HEK293 (cell line): ENCODE results near the gene BTBD19.

Experiments
- CTCF ChIA-PET: fragments of 350-600 bp; formaldehyde crosslinking; extraction: SDS; loops from one replicate; lab custom pipeline; 2021; ENCODE audit warnings: antibody characterized with exemption; lab: Yijun Ruan, JAX
- POLR2A ChIA-PET: fragments of 300-600 bp; formaldehyde crosslinking; extraction: SDS; loops from one replicate; lab custom pipeline; 2020; ENCODE audit warnings: antibody characterized with exemption, inconsistent platforms; lab: Yijun Ruan, JAX
- H3K27ac ChIP-seq: fragments of 200-500 bp; sonication (Bioruptor generic); 2 replicates; pipeline ENCODE4 v1.5.1; 2014; ENCODE audit warnings: low read depth, low read length, control low read depth, inconsistent platforms; ENCODE audit errors: extremely low read depth
- H3K36me3 ChIP-seq, 2 experiments: fragments of 200-500 bp in 1 of 2; sonication (Bioruptor generic) in 1 of 2; 1 replicate in 1 of 2; 2 replicates in 1 of 2; pipeline ENCODE4 v1.5.1; 2014 to 2017; ENCODE audit warnings: inconsistent platforms in 2 of 2, low read length in 2 of 2; ENCODE audit not compliant: control insufficient read depth in 2 of 2, insufficient read depth in 1 of 2
- H3K4me1 ChIP-seq: fragments of 200-500 bp; sonication (Bioruptor generic); 2 replicates; pipeline ENCODE4 v1.5.1; 2014; ENCODE audit warnings: mild to moderate bottlenecking, low read length, inconsistent platforms; ENCODE audit not compliant: control insufficient read depth, insufficient read depth
- H3K4me3 ChIP-seq: 2 replicates; pipeline ENCODE4 v1.5.1; 2011; ENCODE audit warnings: low read depth, mild to moderate bottlenecking, control low read depth, low read length, moderate library complexity
- H3K9me3 ChIP-seq: fragments of 200-500 bp; sonication (Bioruptor generic); 2 replicates; pipeline ENCODE4 v1.5.1; 2014; ENCODE audit warnings: low read depth, low read length, inconsistent platforms; ENCODE audit not compliant: control insufficient read depth, insufficient read depth
- ATF2 ChIP-seq: fragments of 450-650 bp; formaldehyde crosslinking; IDR thresholded peaks from 2 replicates; pipeline ENCODE4 v1.5.1; 2016; ENCODE audit warnings: missing biosample characterization, missing genetic modification characterization, low read depth
- EGR2 ChIP-seq: fragments of 450-650 bp; formaldehyde crosslinking; IDR thresholded peaks from 2 replicates; pipeline ENCODE4 v1.5.1; 2016; ENCODE audit warnings: low read depth, missing biosample characterization, missing genetic modification characterization
- GLI2 ChIP-seq: fragments of 450-650 bp; formaldehyde crosslinking; IDR thresholded peaks from 2 replicates; pipeline ENCODE4; 2017; ENCODE audit warnings: missing biosample characterization, missing genetic modification characterization, low read depth, borderline replicate concordance
- HOXA7 ChIP-seq: sonication (generic); formaldehyde crosslinking; IDR thresholded peaks from 2 replicates; pipeline ENCODE4 v1.8.1; 2022; ENCODE audit warnings: missing genetic modification reagents, borderline replicate concordance
- HOXC10 ChIP-seq: sonication (generic); formaldehyde crosslinking; IDR thresholded peaks from 2 replicates; pipeline ENCODE4 v1.8.1; 2023; ENCODE audit warnings: mild to moderate bottlenecking, missing genetic modification reagents
- PRDM1 ChIP-seq: fragments of 450-650 bp; formaldehyde crosslinking; IDR thresholded peaks from 2 replicates; pipeline ENCODE4; 2016; ENCODE audit warnings: missing biosample characterization, missing genetic modification characterization
- SCRT1 ChIP-seq: fragments of 450-650 bp; formaldehyde crosslinking; IDR thresholded peaks from 2 replicates; pipeline ENCODE4 v1.5.1; 2016; ENCODE audit warnings: missing biosample characterization, missing genetic modification characterization, borderline replicate concordance
- SCRT2 ChIP-seq: fragments of 450-650 bp; formaldehyde crosslinking; IDR thresholded peaks from 2 replicates; pipeline ENCODE4 v1.5.1; 2016; ENCODE audit warnings: missing biosample characterization, missing genetic modification characterization
- SP2 ChIP-seq: fragments of 450-650 bp; formaldehyde crosslinking; IDR thresholded peaks from 2 replicates; pipeline ENCODE4 v1.5.1; 2016; ENCODE audit warnings: missing biosample characterization, missing genetic modification characterization
- ZBTB7A ChIP-seq: fragments of 450-650 bp; formaldehyde crosslinking; IDR thresholded peaks from 2 replicates; pipeline ENCODE4 v1.5.1; 2016; ENCODE audit warnings: low read depth, missing biosample characterization, missing genetic modification characterization
- ZBTB8A ChIP-seq: fragments of 450-650 bp; formaldehyde crosslinking; IDR thresholded peaks from 2 replicates; pipeline ENCODE4 v1.5.1; 2016; ENCODE audit warnings: missing biosample characterization, missing genetic modification characterization
- ZFP69B ChIP-seq: fragments of 450-650 bp; formaldehyde crosslinking; IDR thresholded peaks from 2 replicates; pipeline ENCODE4 v1.5.1; 2016; ENCODE audit warnings: missing biosample characterization, missing genetic modification characterization
- ZNF16 ChIP-seq: fragments of 450-650 bp; formaldehyde crosslinking; IDR thresholded peaks from 2 replicates; pipeline ENCODE4 v1.5.1; 2016; ENCODE audit warnings: low read depth, missing biosample characterization, missing genetic modification characterization
- ZNF24 ChIP-seq: fragments of 450-650 bp; formaldehyde crosslinking; IDR thresholded peaks from 2 replicates; pipeline ENCODE4 v1.5.1; 2016; ENCODE audit warnings: missing biosample characterization, missing genetic modification characterization
- ZNF354C ChIP-seq: fragments of 450-650 bp; formaldehyde crosslinking; IDR thresholded peaks from 2 replicates; pipeline ENCODE4 v1.5.1; 2016; ENCODE audit warnings: missing biosample characterization, missing genetic modification characterization, low read depth, borderline replicate concordance
- ZNF37A ChIP-seq: fragments of 450-650 bp; IDR thresholded peaks from 2 replicates; pipeline ENCODE4 v1.5.1; 2018; ENCODE audit warnings: missing biosample characterization, missing genetic modification characterization
- ZNF426 ChIP-seq: fragments of 450-650 bp; formaldehyde crosslinking; IDR thresholded peaks from 2 replicates; pipeline ENCODE4 v1.5.1; 2017; ENCODE audit warnings: missing biosample characterization, missing genetic modification characterization, mild to moderate bottlenecking, inconsistent platforms, moderate library complexity
- ZNF544 ChIP-seq: fragments of 450-650 bp; formaldehyde crosslinking; IDR thresholded peaks from 2 replicates; pipeline ENCODE4 v1.5.0; 2017; ENCODE audit warnings: missing biosample characterization, missing genetic modification characterization
- ZNF645 ChIP-seq: fragments of 450-650 bp; formaldehyde crosslinking; IDR thresholded peaks from 2 replicates; pipeline ENCODE4; 2016; ENCODE audit warnings: missing biosample characterization, missing genetic modification characterization
- ZNF664 ChIP-seq: fragments of 450-650 bp; formaldehyde crosslinking; IDR thresholded peaks from 2 replicates; pipeline ENCODE4 v1.5.1; 2016; ENCODE audit warnings: missing biosample characterization, missing genetic modification characterization
- ZNF670 ChIP-seq: fragments of 450-650 bp; formaldehyde crosslinking; IDR thresholded peaks from 2 replicates; pipeline ENCODE4 v1.5.1; 2016; ENCODE audit warnings: missing biosample characterization, missing genetic modification characterization, low read depth
- ZNF747 ChIP-seq: fragments of 450-650 bp; formaldehyde crosslinking; IDR thresholded peaks from 2 replicates; pipeline ENCODE4 v1.5.1; 2016; ENCODE audit warnings: missing biosample characterization, missing genetic modification characterization
- ZNF776 ChIP-seq: fragments of 450-650 bp; formaldehyde crosslinking; IDR thresholded peaks from 2 replicates; pipeline ENCODE4 v1.5.0; 2017; ENCODE audit warnings: missing biosample characterization, missing genetic modification characterization, borderline replicate concordance
- ZSCAN30 ChIP-seq: fragments of 450-650 bp; IDR thresholded peaks from 2 replicates; pipeline ENCODE4 v1.5.1; 2018; ENCODE audit warnings: missing biosample characterization, mild to moderate bottlenecking, missing genetic modification characterization, moderate library complexity
- ZXDB ChIP-seq: fragments of 450-650 bp; formaldehyde crosslinking; IDR thresholded peaks from 2 replicates; pipeline ENCODE4 v1.5.1; 2016; ENCODE audit warnings: missing biosample characterization, missing genetic modification characterization
- TF ChIP-seq, protein P1 (sequence below): fragments of 450-650 bp; formaldehyde crosslinking; IDR thresholded peaks from 2 replicates; pipeline ENCODE4 v1.5.1; 2017; ENCODE audit warnings: missing biosample characterization, missing genetic modification characterization
- TF ChIP-seq, protein P2 (sequence below): fragments of 450-650 bp; formaldehyde crosslinking; IDR thresholded peaks from 2 replicates; pipeline ENCODE4 v1.5.0; 2017; ENCODE audit warnings: missing biosample characterization, missing genetic modification characterization, borderline replicate concordance

The BTBD19 gene

DNA sequence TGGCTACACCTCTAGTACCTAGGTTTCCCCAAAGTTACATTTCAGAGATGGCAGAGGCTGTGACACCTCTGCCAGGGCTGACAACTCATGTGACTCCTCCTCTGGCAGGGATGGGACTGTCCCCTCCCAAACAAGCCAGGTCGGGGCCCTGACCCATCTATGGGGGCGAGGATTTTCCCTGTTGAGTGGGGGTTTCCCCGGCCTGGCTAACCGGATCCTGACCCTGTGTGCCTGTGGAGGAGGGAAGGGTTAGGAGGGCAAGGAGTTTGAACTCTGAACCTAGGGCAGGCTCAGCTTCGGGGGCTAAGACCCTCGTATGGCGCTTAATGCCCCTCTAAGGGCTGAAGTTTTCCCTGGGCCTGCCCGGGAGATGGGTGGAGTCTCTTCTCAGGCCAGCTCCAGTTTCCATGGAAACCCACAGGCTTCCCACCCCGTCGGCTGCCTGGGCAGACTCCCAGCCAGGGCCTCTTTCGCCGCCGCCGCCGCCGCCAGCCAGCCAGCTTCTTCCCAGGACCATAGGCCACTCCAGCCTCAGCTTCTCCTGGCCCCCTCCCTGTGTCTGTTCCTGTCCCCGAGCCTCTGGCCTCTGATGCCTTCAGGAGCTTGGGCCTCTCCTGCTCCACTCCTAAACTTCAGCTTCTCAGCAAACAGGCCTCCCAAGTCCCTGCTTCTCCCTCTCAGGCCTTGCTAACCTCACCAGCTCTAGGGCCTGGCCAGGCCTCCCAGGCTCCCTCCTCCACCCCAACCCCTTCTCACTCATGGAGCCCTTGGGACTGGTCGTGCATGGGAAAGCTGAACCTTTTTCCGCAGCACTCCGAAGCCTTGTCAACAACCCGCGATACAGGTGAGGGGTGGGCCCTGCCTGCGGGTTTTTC lies at the start of gene BTBD19 (continued):
- no peak for TF ChIP-seq ZNF776
- no peak for TF ChIP-seq ZNF544 (tag by site-specific recombination)
- TF ChIP-seq HOXC10 (CRISPR knock-in tag): no peak
- no peak for TF ChIP-seq SP2 (tag by site-specific recombination)
- TF ChIP-seq ZXDB (tag by site-specific recombination): peak; percentile 26; the same call in 1 of the 2 replicates
- TF ChIP-seq ZNF37A (tag by site-specific recombination): no peak
- TF ChIP-seq EGR2 (tag by site-specific recombination): no peak
- TF ChIP-seq ZFP69B: peak; percentile 78
- TF ChIP-seq ZBTB8A (tag by site-specific recombination): peak; percentile 71
- no peak for TF ChIP-seq ZNF645 (tag by site-specific recombination)
- TF ChIP-seq, all 188 proteins: peak for 9

GRCh38 chr1:44759077-44759476 lies 49.2 kb upstream of the BTBD19 start:
- peak; percentile 97 for TF ChIP-seq SCRT2 (tag by site-specific recombination)
- no peak for TF ChIP-seq ZNF16
- peak; percentile 81 for TF ChIP-seq SCRT1
- peak; percentile 49; the same call in 1 of the 2 replicates for TF ChIP-seq ATF2 (tag by site-specific recombination)
- no peak for TF ChIP-seq HOXA7 (CRISPR knock-in tag)
- TF ChIP-seq, protein P1, sequence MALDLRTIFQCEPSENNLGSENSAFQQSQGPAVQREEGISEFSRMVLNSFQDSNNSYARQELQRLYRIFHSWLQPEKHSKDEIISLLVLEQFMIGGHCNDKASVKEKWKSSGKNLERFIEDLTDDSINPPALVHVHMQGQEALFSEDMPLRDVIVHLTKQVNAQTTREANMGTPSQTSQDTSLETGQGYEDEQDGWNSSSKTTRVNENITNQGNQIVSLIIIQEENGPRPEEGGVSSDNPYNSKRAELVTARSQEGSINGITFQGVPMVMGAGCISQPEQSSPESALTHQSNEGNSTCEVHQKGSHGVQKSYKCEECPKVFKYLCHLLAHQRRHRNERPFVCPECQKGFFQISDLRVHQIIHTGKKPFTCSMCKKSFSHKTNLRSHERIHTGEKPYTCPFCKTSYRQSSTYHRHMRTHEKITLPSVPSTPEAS (tag by site-specific recombination): no peak
- TF ChIP-seq ZSCAN30 (tag by site-specific recombination): no peak
- Histone ChIP-seq H3K4me3 (no peak overlapping the region), H3K36me3 (peaks cover 56 to 98% of the 10 kb centered on the region in 2 experiments), H3K9me3 (no peaks in the 10 kb centered on the region), H3K4me1 (no peaks in the 10 kb centered on the region), H3K27ac (no peak overlapping the region)
- ChIA-PET POLR2A (interaction anchor here (1.6 to 3.4 kb wide), 2 partner anchors 16 kb away, joined by 6 to 17 read pairs; partner anchors contain the start of gene RPS8), CTCF (no interaction called here)

GRCh38 chr1:44760876-44761275 lies 47.4 kb upstream of the BTBD19 start:
- no peaks in the 10 kb centered on the region for H3K9me3 ChIP-seq
- no peaks in the 10 kb centered on the region for H3K4me1 ChIP-seq
- H3K27ac ChIP-seq: no peak overlapping the region
- H3K36me3 ChIP-seq: peaks cover 56 to 98% of the 10 kb centered on the region in 2 experiments
- H3K4me3 ChIP-seq: no peak overlapping the region
- POLR2A ChIA-PET: interaction anchor here (0.9 to 3.4 kb wide), 4 partner anchors 8 to 39 kb away, joined by 3 to 17 read pairs (median 5); partner anchors contain the start of gene RPS8
- CTCF ChIA-PET: interaction anchor here (1.3 kb wide), 1 partner anchor 32 kb away, joined by 5 read pairs; no protein-coding TSS in a partner anchor
- TF ChIP-seq ZNF24: no peak
- TF ChIP-seq ZNF426 (tag by site-specific recombination): no peak
- no peak for TF ChIP-seq ZBTB7A
- TF ChIP-seq ZNF664: no peak
- no peak for TF ChIP-seq PRDM1
- no peak for TF ChIP-seq ZNF354C
- TF ChIP-seq ZNF747: no peak
- TF ChIP-seq ZNF670: no peak
- TF ChIP-seq GLI2: no peak
- TF ChIP-seq, protein P2, sequence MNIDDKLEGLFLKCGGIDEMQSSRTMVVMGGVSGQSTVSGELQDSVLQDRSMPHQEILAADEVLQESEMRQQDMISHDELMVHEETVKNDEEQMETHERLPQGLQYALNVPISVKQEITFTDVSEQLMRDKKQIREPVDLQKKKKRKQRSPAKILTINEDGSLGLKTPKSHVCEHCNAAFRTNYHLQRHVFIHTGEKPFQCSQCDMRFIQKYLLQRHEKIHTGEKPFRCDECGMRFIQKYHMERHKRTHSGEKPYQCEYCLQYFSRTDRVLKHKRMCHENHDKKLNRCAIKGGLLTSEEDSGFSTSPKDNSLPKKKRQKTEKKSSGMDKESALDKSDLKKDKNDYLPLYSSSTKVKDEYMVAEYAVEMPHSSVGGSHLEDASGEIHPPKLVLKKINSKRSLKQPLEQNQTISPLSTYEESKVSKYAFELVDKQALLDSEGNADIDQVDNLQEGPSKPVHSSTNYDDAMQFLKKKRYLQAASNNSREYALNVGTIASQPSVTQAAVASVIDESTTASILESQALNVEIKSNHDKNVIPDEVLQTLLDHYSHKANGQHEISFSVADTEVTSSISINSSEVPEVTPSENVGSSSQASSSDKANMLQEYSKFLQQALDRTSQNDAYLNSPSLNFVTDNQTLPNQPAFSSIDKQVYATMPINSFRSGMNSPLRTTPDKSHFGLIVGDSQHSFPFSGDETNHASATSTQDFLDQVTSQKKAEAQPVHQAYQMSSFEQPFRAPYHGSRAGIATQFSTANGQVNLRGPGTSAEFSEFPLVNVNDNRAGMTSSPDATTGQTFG: no peak
